Measurements from ENCODE around the gene AANAT.

DNA sequence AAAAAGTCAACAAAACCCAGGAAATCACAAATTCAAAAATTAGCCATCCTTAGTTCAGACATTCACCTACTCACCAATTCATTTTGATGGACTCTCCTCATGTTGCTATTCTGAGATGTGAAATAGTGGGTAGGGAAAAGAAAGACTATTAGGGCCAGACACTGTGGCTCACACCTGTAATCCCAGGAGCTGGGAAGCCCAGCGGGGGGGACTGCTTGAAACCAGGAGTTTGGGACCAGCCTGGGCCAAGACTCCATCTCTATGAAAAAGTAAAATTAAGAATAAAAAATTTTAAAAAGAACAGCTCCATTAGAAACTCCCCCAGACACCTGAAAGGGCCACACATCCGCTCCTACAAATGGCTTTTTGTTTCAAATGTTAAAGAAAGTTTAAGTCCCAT lies 35.9 kb upstream of the AANAT start:
- TF ChIP-seq CTCF (IDR thresholded peaks at IDR 0.05 in 2 of 3, conservative IDR thresholded peaks at IDR 0.05 in 1 of 3; ENCODE audit: borderline replicate concordance in 1 of 3, insufficient read depth in 1 of 3, low read depth in 2 of 3, low read length in 2 of 3): no peak
- TF ChIP-seq TCF7L2 (IDR thresholded peaks at IDR 0.05; ENCODE audit: borderline replicate concordance, extremely low read depth, insufficient read depth, insufficient read length): no peak
- TF ChIP-seq POLR2A (IDR thresholded peaks at IDR 0.05; ENCODE audit: borderline replicate concordance, extremely low read depth, insufficient read depth, insufficient read length): no peak
- TF ChIP-seq MAX (IDR thresholded peaks at IDR 0.05): no peak
- no peak for TF ChIP-seq REST (IDR thresholded peaks at IDR 0.05; ENCODE audit: low read depth)
- no peak for TF ChIP-seq RAD21 (IDR thresholded peaks at IDR 0.05; ENCODE audit: low read depth)
- TF ChIP-seq EZH2phosphoT487 (IDR thresholded peaks at IDR 0.05; ENCODE audit: borderline replicate concordance): no peak
